HEK293 (cell line): ENCODE measurements around the gene ZNF462.

Experiments used
- FEZF1 ChIP-seq: fragments of 450-650 bp; formaldehyde crosslinking; IDR thresholded peaks from 2 replicates; pipeline ENCODE4 v1.5.1; 2016; ENCODE audit warnings: missing biosample characterization, missing genetic modification characterization
- IKZF3 ChIP-seq: fragments of 450-650 bp; IDR thresholded peaks from 2 replicates; pipeline ENCODE4 v1.5.0; 2018; ENCODE audit warnings: missing biosample characterization, mild to moderate bottlenecking, missing genetic modification characterization, moderate library complexity
- SP7 ChIP-seq: fragments of 450-650 bp; formaldehyde crosslinking; IDR thresholded peaks from 2 replicates; pipeline ENCODE4 v1.5.1; 2016; ENCODE audit warnings: missing biosample characterization, missing genetic modification characterization
- YY1 ChIP-seq: fragments of 450-650 bp; formaldehyde crosslinking; IDR thresholded peaks from 2 replicates; pipeline ENCODE4 v1.5.1; 2018; ENCODE audit warnings: missing biosample characterization, missing genetic modification characterization
- ZBTB48 ChIP-seq: fragments of 450-650 bp; formaldehyde crosslinking; IDR thresholded peaks from 2 replicates; pipeline ENCODE4 v1.5.1; 2016; ENCODE audit warnings: missing biosample characterization, missing genetic modification characterization
- ZBTB8A ChIP-seq: fragments of 450-650 bp; formaldehyde crosslinking; IDR thresholded peaks from 2 replicates; pipeline ENCODE4 v1.5.1; 2016; ENCODE audit warnings: missing biosample characterization, missing genetic modification characterization
- ZNF10 ChIP-seq: fragments of 450-650 bp; formaldehyde crosslinking; IDR thresholded peaks from 2 replicates; pipeline ENCODE4 v1.5.1; 2017; ENCODE audit warnings: missing biosample characterization, missing genetic modification characterization
- ZNF146 ChIP-seq: fragments of 450-650 bp; formaldehyde crosslinking; IDR thresholded peaks from 2 replicates; pipeline ENCODE4 v1.5.1; 2016; ENCODE audit warnings: missing biosample characterization, missing genetic modification characterization
- ZNF2 ChIP-seq: fragments of 450-650 bp; formaldehyde crosslinking; IDR thresholded peaks from 2 replicates; pipeline ENCODE4 v1.5.1; 2016; ENCODE audit warnings: missing biosample characterization, missing genetic modification characterization
- ZNF221 ChIP-seq: fragments of 450-650 bp; formaldehyde crosslinking; IDR thresholded peaks from 2 replicates; pipeline ENCODE4 v1.5.1; 2017; ENCODE audit warnings: missing biosample characterization, missing genetic modification characterization, borderline replicate concordance
- ZNF23 ChIP-seq: fragments of 450-650 bp; formaldehyde crosslinking; IDR thresholded peaks from 2 replicates; pipeline ENCODE4 v1.5.1; 2016; ENCODE audit warnings: missing biosample characterization, missing genetic modification characterization, borderline replicate concordance
- ZNF324 ChIP-seq: fragments of 450-650 bp; formaldehyde crosslinking; IDR thresholded peaks from 2 replicates; pipeline ENCODE4 v1.5.1; 2016; ENCODE audit warnings: missing biosample characterization, missing genetic modification characterization
- ZNF335 ChIP-seq: fragments of 450-650 bp; formaldehyde crosslinking; conservative IDR thresholded peaks from 2 replicates; pipeline ENCODE4 v1.5.1; 2016; ENCODE audit warnings: missing biosample characterization, missing genetic modification characterization
- ZNF366 ChIP-seq: fragments of 450-650 bp; formaldehyde crosslinking; conservative IDR thresholded peaks from 2 replicates; pipeline ENCODE4 v1.5.1; 2016; ENCODE audit warnings: missing biosample characterization, missing genetic modification characterization
- ZNF37A ChIP-seq: fragments of 450-650 bp; IDR thresholded peaks from 2 replicates; pipeline ENCODE4 v1.5.1; 2018; ENCODE audit warnings: missing biosample characterization, missing genetic modification characterization
- ZNF623 ChIP-seq: fragments of 450-650 bp; formaldehyde crosslinking; IDR thresholded peaks from 2 replicates; pipeline ENCODE4 v1.5.1; 2016; ENCODE audit warnings: missing biosample characterization, missing genetic modification characterization
- ZNF76 ChIP-seq: fragments of 450-650 bp; formaldehyde crosslinking; IDR thresholded peaks from 2 replicates; pipeline ENCODE4; 2016; ENCODE audit warnings: low read depth, missing biosample characterization, missing genetic modification characterization, borderline replicate concordance
- ZNF777 ChIP-seq: fragments of 450-650 bp; formaldehyde crosslinking; IDR thresholded peaks from 2 replicates; pipeline ENCODE4 v1.5.1; 2017; ENCODE audit warnings: missing biosample characterization, missing genetic modification characterization, borderline replicate concordance
- ZNF791 ChIP-seq: fragments of 450-650 bp; formaldehyde crosslinking; IDR thresholded peaks from 2 replicates; pipeline ENCODE4 v1.5.1; 2016; ENCODE audit warnings: missing biosample characterization, missing genetic modification characterization
- ZSCAN16 ChIP-seq: fragments of 450-650 bp; formaldehyde crosslinking; IDR thresholded peaks from 2 replicates; pipeline ENCODE4 v1.5.1; 2016; ENCODE audit warnings: missing biosample characterization, missing genetic modification characterization
- ZXDB ChIP-seq: fragments of 450-650 bp; formaldehyde crosslinking; IDR thresholded peaks from 2 replicates; pipeline ENCODE4 v1.5.1; 2016; ENCODE audit warnings: missing biosample characterization, missing genetic modification characterization
- TF ChIP-seq, protein P1 (sequence below): fragments of 450-650 bp; formaldehyde crosslinking; IDR thresholded peaks from 2 replicates; pipeline ENCODE4 v1.5.1; 2017; ENCODE audit warnings: missing biosample characterization, mild to moderate bottlenecking, missing genetic modification characterization, moderate library complexity
- TF ChIP-seq, protein P2 (sequence below): fragments of 450-650 bp; formaldehyde crosslinking; IDR thresholded peaks from 2 replicates; pipeline ENCODE4 v1.5.1; 2016; ENCODE audit warnings: missing biosample characterization, missing genetic modification characterization
- TF ChIP-seq, protein P3 (sequence below): fragments of 450-650 bp; formaldehyde crosslinking; IDR thresholded peaks from 2 replicates; pipeline ENCODE4 v1.5.1; 2016; ENCODE audit warnings: missing biosample characterization, missing genetic modification characterization
- TF ChIP-seq, protein P4 (sequence below): fragments of 450-650 bp; formaldehyde crosslinking; IDR thresholded peaks from 2 replicates; pipeline ENCODE4 v1.5.1; 2016; ENCODE audit warnings: missing biosample characterization, missing genetic modification characterization
- TF ChIP-seq, protein P5 (sequence below): fragments of 450-650 bp; formaldehyde crosslinking; IDR thresholded peaks from 2 replicates; pipeline ENCODE4 v1.5.1; 2016; ENCODE audit warnings: missing biosample characterization, missing genetic modification characterization
- TF ChIP-seq, protein P6 (sequence below): fragments of 450-650 bp; formaldehyde crosslinking; optimal IDR thresholded peaks from 2 replicates; pipeline ENCODE3; 2016; ENCODE audit warnings: missing biosample characterization, mild to moderate bottlenecking, missing genetic modification characterization

ZNF462 gene

DNA sequence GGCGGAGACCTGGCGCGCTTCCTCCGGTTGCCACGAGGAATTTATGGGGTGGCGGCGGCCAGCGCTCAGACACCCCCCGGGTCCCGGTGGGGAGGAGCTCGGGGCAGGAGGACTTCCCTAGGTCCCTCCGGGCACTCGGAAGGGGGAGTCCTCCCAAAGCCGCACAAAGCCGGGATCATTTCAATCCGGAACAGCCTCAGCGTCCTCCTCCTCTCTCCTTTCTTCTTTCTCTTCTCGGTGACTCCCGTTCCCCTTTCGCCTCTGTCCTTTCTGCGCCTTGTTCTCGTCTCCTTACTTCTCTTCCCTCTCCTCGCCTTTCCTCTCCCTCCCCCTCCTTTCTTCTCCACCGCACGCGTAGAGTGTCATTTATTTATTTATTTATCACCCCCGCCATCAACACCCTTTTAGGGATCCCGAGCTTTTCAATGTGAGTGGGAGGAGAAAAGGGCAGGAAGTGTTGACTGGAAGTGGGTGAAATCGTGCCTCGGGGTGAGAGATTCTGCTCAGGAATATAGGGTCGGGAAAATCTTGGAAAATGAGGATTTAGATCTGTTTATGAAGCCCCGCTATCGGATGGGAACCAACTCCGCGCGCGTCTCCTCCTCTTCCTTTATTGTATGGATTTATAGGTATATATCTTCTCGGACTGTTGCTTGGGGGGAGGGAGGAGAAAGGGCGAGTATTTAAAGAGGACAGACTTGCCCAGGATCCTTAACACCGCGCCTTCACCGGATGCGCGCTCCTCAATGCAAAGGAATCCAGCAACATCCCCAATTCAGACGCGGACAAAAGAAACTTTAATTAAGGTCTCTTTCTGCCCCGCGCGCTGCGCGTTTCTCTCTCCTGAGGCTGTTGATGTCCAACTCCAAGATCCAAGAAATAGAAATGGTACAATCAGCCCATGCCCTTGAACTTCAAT lies 2.0 kb upstream of the ZNF462 start (continued):
- TF ChIP-seq ZBTB8A (tag by site-specific recombination) (peak; percentile 71), ZNF335 (tag by site-specific recombination) (peak; percentile 91), ZNF23 (no peak), ZNF777 (tag by site-specific recombination) (no peak), FEZF1 (tag by site-specific recombination) (peak; percentile 56), ZNF37A (tag by site-specific recombination) (no peak), IKZF3 (tag by site-specific recombination) (0 out of 2 replicates have a peak, but pooled peaks have one; percentile 32), ZSCAN16 (tag by site-specific recombination) (no peak), ZBTB48 (tag by site-specific recombination) (peak; percentile 93), SP7 (peak; percentile 42), ZNF76 (tag by site-specific recombination) (no peak), ZNF146 (tag by site-specific recombination) (no peak), ZNF221 (tag by site-specific recombination) (no peak), ZNF10 (tag by site-specific recombination) (peak; percentile 14; the same call in 1 of the 2 replicates), ZXDB (tag by site-specific recombination) (0 out of 2 replicates have a peak, but pooled peaks have one; percentile 22), ZNF324 (0 out of 2 replicates have a peak, but pooled peaks have one; percentile 38), YY1 (tag by site-specific recombination) (no peak), ZNF2 (tag by site-specific recombination) (0 out of 2 replicates have a peak, but pooled peaks have one; percentile 22), ZNF623 (tag by site-specific recombination) (no peak), ZNF791 (tag by site-specific recombination) (no peak), ZNF366 (peak; percentile 80)
- TF ChIP-seq, protein P1, sequence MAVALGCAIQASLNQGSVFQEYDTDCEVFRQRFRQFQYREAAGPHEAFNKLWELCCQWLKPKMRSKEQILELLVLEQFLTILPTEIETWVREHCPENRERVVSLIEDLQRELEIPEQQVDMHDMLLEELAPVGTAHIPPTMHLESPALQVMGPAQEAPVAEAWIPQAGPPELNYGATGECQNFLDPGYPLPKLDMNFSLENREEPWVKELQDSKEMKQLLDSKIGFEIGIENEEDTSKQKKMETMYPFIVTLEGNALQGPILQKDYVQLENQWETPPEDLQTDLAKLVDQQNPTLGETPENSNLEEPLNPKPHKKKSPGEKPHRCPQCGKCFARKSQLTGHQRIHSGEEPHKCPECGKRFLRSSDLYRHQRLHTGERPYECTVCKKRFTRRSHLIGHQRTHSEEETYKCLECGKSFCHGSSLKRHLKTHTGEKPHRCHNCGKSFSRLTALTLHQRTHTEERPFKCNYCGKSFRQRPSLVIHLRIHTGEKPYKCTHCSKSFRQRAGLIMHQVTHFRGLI (tag by site-specific recombination) = no peak
- TF ChIP-seq, protein P2, sequence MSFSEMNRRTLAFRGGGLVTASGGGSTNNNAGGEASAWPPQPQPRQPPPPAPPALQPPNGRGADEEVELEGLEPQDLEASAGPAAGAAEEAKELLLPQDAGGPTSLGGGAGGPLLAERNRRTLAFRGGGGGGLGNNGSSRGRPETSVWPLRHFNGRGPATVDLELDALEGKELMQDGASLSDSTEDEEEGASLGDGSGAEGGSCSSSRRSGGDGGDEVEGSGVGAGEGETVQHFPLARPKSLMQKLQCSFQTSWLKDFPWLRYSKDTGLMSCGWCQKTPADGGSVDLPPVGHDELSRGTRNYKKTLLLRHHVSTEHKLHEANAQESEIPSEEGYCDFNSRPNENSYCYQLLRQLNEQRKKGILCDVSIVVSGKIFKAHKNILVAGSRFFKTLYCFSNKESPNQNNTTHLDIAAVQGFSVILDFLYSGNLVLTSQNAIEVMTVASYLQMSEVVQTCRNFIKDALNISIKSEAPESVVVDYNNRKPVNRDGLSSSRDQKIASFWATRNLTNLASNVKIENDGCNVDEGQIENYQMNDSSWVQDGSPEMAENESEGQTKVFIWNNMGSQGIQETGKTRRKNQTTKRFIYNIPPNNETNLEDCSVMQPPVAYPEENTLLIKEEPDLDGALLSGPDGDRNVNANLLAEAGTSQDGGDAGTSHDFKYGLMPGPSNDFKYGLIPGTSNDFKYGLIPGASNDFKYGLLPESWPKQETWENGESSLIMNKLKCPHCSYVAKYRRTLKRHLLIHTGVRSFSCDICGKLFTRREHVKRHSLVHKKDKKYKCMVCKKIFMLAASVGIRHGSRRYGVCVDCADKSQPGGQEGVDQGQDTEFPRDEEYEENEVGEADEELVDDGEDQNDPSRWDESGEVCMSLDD (tag by site-specific recombination) = 0 out of 2 replicates have a peak, but pooled peaks have one; percentile 25
- TF ChIP-seq, protein P3, sequence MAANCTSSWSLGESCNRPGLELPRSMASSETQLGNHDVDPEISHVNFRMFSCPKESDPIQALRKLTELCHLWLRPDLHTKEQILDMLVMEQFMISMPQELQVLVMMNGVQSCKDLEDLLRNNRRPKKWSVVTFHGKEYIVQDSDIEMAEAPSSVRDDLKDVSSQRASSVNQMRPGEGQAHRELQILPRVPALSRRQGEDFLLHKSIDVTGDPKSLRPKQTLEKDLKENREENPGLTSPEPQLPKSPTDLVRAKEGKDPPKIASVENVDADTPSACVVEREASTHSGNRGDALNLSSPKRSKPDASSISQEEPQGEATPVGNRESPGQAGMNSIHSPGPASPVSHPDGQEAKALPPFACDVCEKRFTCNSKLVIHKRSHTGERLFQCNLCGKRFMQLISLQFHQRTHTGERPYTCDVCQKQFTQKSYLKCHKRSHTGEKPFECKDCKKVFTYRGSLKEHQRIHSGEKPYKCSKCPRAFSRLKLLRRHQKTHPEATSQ (tag by site-specific recombination) = no peak
- TF ChIP-seq, protein P4, sequence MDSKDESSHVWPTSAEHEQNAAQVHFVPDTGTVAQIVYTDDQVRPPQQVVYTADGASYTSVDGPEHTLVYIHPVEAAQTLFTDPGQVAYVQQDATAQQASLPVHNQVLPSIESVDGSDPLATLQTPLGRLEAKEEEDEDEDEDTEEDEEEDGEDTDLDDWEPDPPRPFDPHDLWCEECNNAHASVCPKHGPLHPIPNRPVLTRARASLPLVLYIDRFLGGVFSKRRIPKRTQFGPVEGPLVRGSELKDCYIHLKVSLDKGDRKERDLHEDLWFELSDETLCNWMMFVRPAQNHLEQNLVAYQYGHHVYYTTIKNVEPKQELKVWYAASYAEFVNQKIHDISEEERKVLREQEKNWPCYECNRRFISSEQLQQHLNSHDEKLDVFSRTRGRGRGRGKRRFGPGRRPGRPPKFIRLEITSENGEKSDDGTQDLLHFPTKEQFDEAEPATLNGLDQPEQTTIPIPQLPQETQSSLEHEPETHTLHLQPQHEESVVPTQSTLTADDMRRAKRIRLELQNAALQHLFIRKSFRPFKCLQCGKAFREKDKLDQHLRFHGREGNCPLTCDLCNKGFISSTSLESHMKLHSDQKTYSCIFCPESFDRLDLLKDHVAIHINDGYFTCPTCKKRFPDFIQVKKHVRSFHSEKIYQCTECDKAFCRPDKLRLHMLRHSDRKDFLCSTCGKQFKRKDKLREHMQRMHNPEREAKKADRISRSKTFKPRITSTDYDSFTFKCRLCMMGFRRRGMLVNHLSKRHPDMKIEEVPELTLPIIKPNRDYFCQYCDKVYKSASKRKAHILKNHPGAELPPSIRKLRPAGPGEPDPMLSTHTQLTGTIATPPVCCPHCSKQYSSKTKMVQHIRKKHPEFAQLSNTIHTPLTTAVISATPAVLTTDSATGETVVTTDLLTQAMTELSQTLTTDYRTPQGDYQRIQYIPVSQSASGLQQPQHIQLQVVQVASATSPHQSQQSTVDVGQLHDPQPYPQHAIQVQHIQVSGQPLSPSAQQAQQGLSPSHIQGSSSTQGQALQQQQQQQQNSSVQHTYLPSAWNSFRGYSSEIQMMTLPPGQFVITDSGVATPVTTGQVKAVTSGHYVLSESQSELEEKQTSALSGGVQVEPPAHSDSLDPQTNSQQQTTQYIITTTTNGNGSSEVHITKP (tag by site-specific recombination) = peak; percentile 98
- TF ChIP-seq, protein P5, sequence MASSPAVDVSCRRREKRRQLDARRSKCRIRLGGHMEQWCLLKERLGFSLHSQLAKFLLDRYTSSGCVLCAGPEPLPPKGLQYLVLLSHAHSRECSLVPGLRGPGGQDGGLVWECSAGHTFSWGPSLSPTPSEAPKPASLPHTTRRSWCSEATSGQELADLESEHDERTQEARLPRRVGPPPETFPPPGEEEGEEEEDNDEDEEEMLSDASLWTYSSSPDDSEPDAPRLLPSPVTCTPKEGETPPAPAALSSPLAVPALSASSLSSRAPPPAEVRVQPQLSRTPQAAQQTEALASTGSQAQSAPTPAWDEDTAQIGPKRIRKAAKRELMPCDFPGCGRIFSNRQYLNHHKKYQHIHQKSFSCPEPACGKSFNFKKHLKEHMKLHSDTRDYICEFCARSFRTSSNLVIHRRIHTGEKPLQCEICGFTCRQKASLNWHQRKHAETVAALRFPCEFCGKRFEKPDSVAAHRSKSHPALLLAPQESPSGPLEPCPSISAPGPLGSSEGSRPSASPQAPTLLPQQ (tag by site-specific recombination) = peak; percentile 64; the same call in 1 of the 2 replicates
- TF ChIP-seq, protein P6, sequence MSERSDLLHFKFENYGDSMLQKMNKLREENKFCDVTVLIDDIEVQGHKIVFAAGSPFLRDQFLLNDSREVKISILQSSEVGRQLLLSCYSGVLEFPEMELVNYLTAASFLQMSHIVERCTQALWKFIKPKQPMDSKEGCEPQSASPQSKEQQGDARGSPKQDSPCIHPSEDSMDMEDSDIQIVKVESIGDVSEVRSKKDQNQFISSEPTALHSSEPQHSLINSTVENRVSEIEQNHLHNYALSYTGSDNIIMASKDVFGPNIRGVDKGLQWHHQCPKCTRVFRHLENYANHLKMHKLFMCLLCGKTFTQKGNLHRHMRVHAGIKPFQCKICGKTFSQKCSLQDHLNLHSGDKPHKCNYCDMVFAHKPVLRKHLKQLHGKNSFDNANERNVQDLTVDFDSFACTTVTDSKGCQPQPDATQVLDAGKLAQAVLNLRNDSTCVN = peak; percentile 23
